Melanocyte of skin (primary cell): Measurements from ENCODE around the gene ZNF850. TPM values are rescaled to one million over a fixed set of nuclear protein-coding genes. Genes with fewer than 3 reads are reported as not detected.

ENCODE experiments used
- total RNA-seq, 2 donors: library from RNA; depleted of rRNA; stranded (reverse); fragments of >200 nt; gene quantifications; 2 replicates each; pipeline ENCODE4 v1.2.3, GENCODE V29; 2012

Gene ZNF850
- total RNA-seq: 1 to 10 TPM; 3.4 to 5.0 TPM

DNA sequence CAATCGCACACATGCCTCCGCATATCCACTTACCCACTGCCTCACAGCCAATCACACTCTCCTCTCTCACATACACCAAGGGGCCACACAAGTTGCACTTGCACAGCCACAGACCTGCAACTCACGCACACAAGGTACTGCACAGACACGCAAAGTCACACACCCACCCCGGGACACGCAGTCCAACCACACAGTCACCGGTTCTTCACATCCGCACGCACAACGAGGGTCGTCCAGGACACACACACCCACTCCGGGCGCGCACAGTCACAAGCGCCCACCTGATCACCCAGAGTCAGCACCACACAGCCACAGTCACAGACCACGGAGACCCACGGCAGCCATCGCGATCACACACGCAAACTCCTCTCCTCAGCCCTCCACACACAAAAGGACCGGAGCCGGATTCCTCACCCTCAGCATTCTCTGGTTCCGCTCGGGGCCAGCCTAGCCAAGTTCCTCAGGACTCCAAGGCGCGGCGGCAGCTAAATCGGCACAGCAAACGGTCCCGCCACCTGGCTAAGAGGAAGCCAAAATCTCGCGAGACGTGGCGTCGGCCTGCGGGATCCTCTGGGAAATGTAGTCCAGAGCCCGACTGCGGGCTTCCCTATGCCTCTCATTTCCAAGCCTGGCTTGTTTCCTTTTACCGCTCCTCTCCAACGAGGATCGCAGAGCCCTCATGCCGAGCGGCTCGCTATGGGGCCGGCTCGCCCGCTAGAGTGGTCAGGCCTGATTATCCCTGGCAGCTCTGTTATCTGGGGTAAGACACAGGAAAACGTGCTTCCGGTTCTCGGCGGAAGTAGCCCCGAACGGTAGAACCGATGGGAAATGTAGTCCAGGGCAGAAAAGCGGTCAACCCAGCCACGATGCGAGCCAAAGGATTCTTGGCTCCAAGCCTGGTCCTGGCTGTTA is at the start of gene ZNF850:
TSS of gene ZNF850 (minus strand) at position 497 of the 912 bp plus-strand sequence. CDS start 10,201 bp downstream, outside the sequence.

DNA sequence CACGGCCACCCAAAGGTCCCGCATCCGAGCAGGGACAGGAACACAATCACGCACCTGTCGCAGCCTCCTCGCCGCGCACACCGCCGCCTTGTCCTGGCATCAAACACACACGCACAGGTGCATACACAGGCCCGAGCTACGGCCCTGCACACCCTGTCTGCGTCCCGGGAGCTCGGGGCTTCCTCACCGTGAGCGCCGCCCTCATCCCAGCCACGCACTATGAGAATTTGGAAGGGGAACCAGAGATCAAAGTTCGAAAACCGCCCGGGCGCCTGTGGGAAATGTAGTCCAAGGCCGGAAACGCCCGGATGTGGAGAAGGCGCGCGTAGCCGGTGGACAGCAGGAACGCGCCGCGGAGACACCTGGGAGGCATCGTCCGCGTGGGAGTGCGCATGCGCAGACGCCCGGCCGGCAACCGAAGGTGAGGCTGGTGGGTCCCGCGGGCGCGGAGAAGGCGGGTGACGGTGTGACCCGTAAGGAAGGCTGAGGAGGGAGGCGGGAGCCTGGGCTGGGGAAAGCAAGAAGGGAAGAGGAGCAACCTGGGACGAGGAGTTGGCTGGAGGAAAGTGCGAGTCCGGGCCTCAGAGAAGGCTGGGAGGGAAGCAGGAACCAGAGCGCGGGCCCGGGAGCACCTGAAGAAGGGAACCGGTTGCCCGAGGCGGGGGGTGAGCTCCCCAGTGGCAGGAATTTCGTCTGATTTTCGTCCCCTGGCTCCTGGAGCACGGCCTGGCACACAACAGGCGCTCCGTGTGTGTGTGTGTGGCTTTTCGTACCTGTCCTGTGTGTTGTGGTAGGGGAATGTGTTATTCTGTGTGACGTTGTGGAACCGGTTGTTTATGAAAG is 85.2 kb downstream of the ZNF850 start, which contains the start of gene ZNF567:
TSS of gene ZNF567 (plus strand) at position 399 of the 843 bp plus-strand sequence. CDS start 7,256 bp downstream, outside the sequence.

Other genes with a start within 250 kb of the ZNF850 start
- 10 to 100 TPM; 14.5 to 18.6 TPM for gene ZNF260, start 244.5 kb downstream of the ZNF850 start, total RNA-seq
- 1 to 10 TPM; 6.3 to 7.6 TPM for gene ZNF529, start 199.5 kb downstream of the ZNF850 start, total RNA-seq
- gene ZNF382, start 167.5 kb downstream of the ZNF850 start, total RNA-seq: 10 to 100 TPM in 1 of 2 donors, 1 to 10 TPM in 1; 9.7 to 21.0 TPM
- 1 to 10 TPM; 5.5 to 7.0 TPM for gene ZNF461, start 106.0 kb downstream of the ZNF850 start, total RNA-seq
- 1 to 10 TPM; 4.7 to 6.9 TPM for gene ZNF567, start 85.2 kb downstream of the ZNF850 start, total RNA-seq
- gene ZNF790, start 65.6 kb upstream of the ZNF850 start, total RNA-seq: 1 to 10 TPM; 8.7 to 10.0 TPM
- 1 to 10 TPM; 2.0 to 5.9 TPM for gene ZNF345, start 78.1 kb upstream of the ZNF850 start, total RNA-seq
- gene ZNF829, start 143.5 kb upstream of the ZNF850 start, total RNA-seq: 1 to 10 TPM; 2.7 to 3.4 TPM
- gene ZNF568, start 143.5 kb upstream of the ZNF850 start, total RNA-seq: 1 to 10 TPM; 7.0 to 8.9 TPM